ENCODE data around the gene HTRA1.

Gene HTRA1

DNA sequence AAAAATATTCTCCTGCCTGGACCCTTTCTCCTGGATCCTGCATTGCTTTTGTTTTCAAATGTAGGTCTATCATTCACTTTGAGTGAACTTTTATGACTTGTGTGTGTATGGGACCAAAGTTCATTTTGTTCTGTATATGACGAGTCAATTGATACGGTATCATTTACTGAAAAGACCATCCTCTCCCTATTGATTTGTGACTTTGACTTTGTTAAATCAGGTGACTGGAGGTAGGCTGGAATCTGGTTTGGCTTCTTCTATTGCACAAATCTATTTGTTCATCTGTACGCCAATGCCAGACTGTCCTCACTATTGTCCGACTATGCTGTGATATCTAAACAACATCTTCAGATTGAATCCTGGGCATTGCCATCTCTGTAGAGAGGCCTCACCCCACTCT, 12.2 kb upstream of the HTRA1 start:
- Histone ChIP-seq H3K79me2 (ENCODE audit: insufficient read depth, low read length) (no peaks in the 10 kb centered on the region), H3K27ac (ENCODE audit: low read depth, low read length) (no peak overlapping the region), H3K4me2 (ENCODE audit: low read depth, low read length, poor library complexity, severe bottlenecking) (no peak overlapping the region), H3F3A (ENCODE audit: insufficient read depth) (no peaks in the 10 kb centered on the region), H3K36me3 (ENCODE audit: low read length) (no peaks in the 10 kb centered on the region), H3K9ac (ENCODE audit: low read length) (no peak overlapping the region), H4K20me1 (ENCODE audit: low read depth, low read length) (no peaks in the 10 kb centered on the region), H2AFZ (ENCODE audit: low read depth, low read length, severe bottlenecking) (no peak overlapping the region), H3K27me3 (ENCODE audit: low read length) (no peaks in the 10 kb centered on the region), H3K9me2 (replicated peaks; ENCODE audit: insufficient read depth, low read length) (no peaks in the 10 kb centered on the region), H3K9me3 (ENCODE audit: insufficient read depth, low read length) (no peaks in the 10 kb centered on the region), H3K4me3 (ENCODE audit: insufficient read depth, low read length, poor library complexity, severe bottlenecking) (no peak overlapping the region)
- TF ChIP-seq, protein P1, sequence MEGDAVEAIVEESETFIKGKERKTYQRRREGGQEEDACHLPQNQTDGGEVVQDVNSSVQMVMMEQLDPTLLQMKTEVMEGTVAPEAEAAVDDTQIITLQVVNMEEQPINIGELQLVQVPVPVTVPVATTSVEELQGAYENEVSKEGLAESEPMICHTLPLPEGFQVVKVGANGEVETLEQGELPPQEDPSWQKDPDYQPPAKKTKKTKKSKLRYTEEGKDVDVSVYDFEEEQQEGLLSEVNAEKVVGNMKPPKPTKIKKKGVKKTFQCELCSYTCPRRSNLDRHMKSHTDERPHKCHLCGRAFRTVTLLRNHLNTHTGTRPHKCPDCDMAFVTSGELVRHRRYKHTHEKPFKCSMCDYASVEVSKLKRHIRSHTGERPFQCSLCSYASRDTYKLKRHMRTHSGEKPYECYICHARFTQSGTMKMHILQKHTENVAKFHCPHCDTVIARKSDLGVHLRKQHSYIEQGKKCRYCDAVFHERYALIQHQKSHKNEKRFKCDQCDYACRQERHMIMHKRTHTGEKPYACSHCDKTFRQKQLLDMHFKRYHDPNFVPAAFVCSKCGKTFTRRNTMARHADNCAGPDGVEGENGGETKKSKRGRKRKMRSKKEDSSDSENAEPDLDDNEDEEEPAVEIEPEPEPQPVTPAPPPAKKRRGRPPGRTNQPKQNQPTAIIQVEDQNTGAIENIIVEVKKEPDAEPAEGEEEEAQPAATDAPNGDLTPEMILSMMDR (IDR thresholded peaks at IDR 0.05; ENCODE audit: insufficient read depth, low read length, poor library complexity, severe bottlenecking): no peak
- no peak for TF ChIP-seq EZH2phosphoT487 (conservative IDR thresholded peaks at IDR 0.05; ENCODE audit: low read length)

DNA sequence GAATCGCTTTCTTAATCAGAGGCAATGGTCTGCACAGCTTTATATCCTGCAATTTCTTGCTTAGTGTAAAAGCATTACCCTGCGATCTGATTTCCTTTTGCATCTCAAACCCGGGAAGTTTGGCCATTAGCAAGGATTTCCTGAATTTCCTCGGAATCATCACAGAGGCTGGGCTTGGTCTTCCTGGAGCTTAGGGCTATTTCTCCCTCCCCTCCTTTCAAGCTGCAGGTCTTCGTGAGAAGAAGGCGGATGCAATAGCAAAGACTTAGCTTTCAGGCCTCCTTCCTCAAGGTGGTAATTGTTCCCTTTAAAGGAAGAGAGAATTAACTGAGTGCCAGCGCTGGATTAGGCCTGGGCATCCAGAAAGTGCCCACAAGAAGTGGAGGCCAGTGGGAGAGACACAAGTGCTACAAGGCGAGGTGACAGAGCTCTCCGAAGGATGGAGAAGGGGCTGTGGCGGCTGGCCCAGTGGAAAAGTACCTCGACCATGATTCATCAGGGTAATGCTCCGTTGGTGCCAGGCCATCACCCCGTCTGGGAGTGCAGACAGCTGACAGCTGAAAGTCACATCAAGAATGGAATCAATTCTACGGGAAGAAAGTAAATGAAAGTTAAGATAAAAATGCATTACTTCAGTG, 10.9 kb upstream of the HTRA1 start:
- Histone ChIP-seq H3K27me3 (ENCODE audit: low read length) (no peaks in the 10 kb centered on the region), H2AFZ (ENCODE audit: low read depth, low read length, severe bottlenecking) (no peak overlapping the region), H3K9ac (ENCODE audit: low read length) (no peak overlapping the region), H3K4me3 (ENCODE audit: insufficient read depth, low read length, poor library complexity, severe bottlenecking) (no peak overlapping the region), H3K27ac (ENCODE audit: low read depth, low read length) (no peak overlapping the region), H3K36me3 (ENCODE audit: low read length) (no peaks in the 10 kb centered on the region), H3K9me2 (replicated peaks; ENCODE audit: insufficient read depth, low read length) (no peaks in the 10 kb centered on the region), H3K9me3 (ENCODE audit: insufficient read depth, low read length) (no peaks in the 10 kb centered on the region), H3F3A (ENCODE audit: insufficient read depth) (no peaks in the 10 kb centered on the region), H3K4me2 (ENCODE audit: low read depth, low read length, poor library complexity, severe bottlenecking) (no peak overlapping the region), H4K20me1 (ENCODE audit: low read depth, low read length) (no peaks in the 10 kb centered on the region), H3K79me2 (ENCODE audit: insufficient read depth, low read length) (no peaks in the 10 kb centered on the region)
- TF ChIP-seq EZH2phosphoT487 (conservative IDR thresholded peaks at IDR 0.05; ENCODE audit: low read length): no peak
- TF ChIP-seq, protein P1 (IDR thresholded peaks at IDR 0.05; ENCODE audit: insufficient read depth, low read length, poor library complexity, severe bottlenecking): no peak

DNA sequence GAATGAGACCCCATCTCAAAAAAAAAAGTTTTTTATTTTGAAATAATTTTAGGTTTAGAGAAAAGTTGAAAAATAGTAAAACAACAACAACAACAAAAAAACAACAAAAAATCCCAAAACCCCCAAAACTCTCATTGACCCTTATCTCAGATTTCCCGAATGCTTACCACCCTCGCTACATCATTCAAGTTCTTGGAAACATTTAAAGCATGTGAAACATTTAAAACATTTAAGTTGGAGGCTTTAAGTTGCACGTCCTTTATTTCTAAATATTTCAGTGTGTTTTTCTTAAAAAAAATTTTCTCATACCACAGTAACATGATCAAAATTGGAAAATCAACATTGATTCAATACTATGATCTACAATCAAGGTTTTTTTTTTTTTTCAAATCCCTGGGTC, 7.3 kb upstream of the HTRA1 start:
- Histone ChIP-seq H3K79me2 (ENCODE audit: insufficient read depth, low read length) (no peaks in the 10 kb centered on the region), H3K9me3 (ENCODE audit: insufficient read depth, low read length) (no peaks in the 10 kb centered on the region), H3K27me3 (ENCODE audit: low read length) (0 out of 2 replicates have a peak, but pooled peaks cover 3% of the 10 kb centered on the region), H3K4me3 (ENCODE audit: insufficient read depth, low read length, poor library complexity, severe bottlenecking) (no peak overlapping the region), H3K9ac (ENCODE audit: low read length) (no peak overlapping the region), H4K20me1 (ENCODE audit: low read depth, low read length) (no peaks in the 10 kb centered on the region), H3K27ac (ENCODE audit: low read depth, low read length) (no peak overlapping the region), H3K4me2 (ENCODE audit: low read depth, low read length, poor library complexity, severe bottlenecking) (no peak overlapping the region), H3F3A (ENCODE audit: insufficient read depth) (no peaks in the 10 kb centered on the region), H3K9me2 (replicated peaks; ENCODE audit: insufficient read depth, low read length) (no peaks in the 10 kb centered on the region), H3K36me3 (ENCODE audit: low read length) (no peaks in the 10 kb centered on the region), H2AFZ (ENCODE audit: low read depth, low read length, severe bottlenecking) (no peak overlapping the region)
- TF ChIP-seq, protein P1 (IDR thresholded peaks at IDR 0.05; ENCODE audit: insufficient read depth, low read length, poor library complexity, severe bottlenecking): no peak
- TF ChIP-seq EZH2phosphoT487 (conservative IDR thresholded peaks at IDR 0.05; ENCODE audit: low read length): no peak

Data from SU-DHL-6 (cell line).